Stimulated activated naive CD8-positive, alpha-beta T cell treated with anti-CD3 and anti-CD28 coated beads, Interleukin-15, Interleukin-2, amounts not matched to agents 100 U/mL and 50 U/mL, for 24 hours (primary cell): Measurements from ENCODE around the gene SVBP.

Experiments used
- ATAC-seq: fragments of 150-1000 bp; cut with Tn5 transposase; one replicate; pipeline ENCODE4 v1.10.0; 2021
- DNase-seq: peaks from one replicate; pipeline ENCODE4 v3.0.0; 2021

SVBP gene

GRCh38 chr1:42765269-42765668 is 51.9 kb downstream of the SVBP start:
- no peak for ATAC-seq

GRCh38 chr1:42762269-42762668 is 54.9 kb downstream of the SVBP start:
- no peak for DNase-seq
- ATAC-seq, result no peak

More at GRCh38 chr1:42765269-42765668, 51.9 kb downstream of the SVBP start:
- no peak for DNase-seq

DNA sequence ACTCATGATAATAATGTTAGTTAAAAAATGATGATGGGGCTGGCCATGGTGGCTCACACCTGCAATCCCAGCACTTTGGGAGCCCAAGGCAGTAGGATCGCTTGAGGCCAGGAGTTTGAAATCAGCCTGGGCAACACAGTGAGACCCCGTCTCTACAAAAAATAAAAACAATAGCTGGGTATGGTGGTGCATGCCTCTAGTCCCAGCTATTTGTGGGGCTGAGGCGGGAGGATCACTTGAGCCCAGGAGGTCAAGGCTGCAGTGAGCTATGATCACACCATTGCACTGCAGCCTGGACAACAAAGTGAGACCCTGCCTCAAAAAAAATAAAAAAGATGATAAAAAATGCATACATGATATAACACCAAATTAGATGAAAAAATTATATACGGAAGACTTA is 55.6 kb downstream of the SVBP start:
- no peak for DNase-seq
- ATAC-seq, result no peak

- no peak for DNase-seq
- ATAC-seq, result no peak
These were observed 58.1 kb downstream of the SVBP start for GRCh38 chr1:42759114-42759513.

- DNase-seq (no peak), ATAC-seq (no peak)
These were observed 58.6 kb downstream of the SVBP start for GRCh38 chr1:42758641-42759040.

DNA sequence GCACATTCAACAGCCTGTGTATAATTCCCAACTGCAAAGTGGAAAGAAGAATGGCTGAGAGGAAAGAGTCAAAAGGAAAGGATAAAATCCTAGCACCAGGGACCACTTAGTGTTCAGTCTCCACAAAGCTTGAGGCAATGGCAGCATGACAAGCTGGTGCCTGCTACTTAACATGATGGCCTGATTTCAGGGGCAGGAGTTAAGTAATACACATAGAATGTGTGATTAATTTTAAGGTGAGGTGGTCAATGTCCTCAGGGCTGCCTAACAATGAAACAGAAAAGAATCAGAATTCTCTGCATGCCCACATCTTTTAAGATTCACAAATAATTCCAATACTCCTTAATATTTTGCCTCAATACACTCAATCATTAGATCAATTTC is 59.3 kb downstream of the SVBP start:
- ATAC-seq, result no peak
- DNase-seq, result no peak
